Measurements from ENCODE around the gene ST6GALNAC2. TPM values are rescaled to one million over a fixed set of nuclear protein-coding genes. Genes with fewer than 3 reads are reported as not detected.
"Not testable (repeated sequence)": the region's sequence is repeated elsewhere in the genome, so short reads cannot be mapped to it uniquely, and the experiment has no call there.

ST6GALNAC2 gene
- total RNA-seq, 4 donors from 2014 or later, result 58.5 to 128 (median 69.1) TPM

GRCh38 chr17:76524598-76525512 is 60.8 kb downstream of the ST6GALNAC2 start:
- H3K4me1 ChIP-seq, result peaks cover 0 to 54% (median 40%) of the 10 kb centered on the region in 4 donors
- no peaks in the 10 kb centered on the region for H3K9me3 ChIP-seq
- H3K36me3 ChIP-seq, result no peaks in the 10 kb centered on the region
- TF ChIP-seq POLR2A (IDR thresholded peaks at IDR 0.05), result no peak
- TF ChIP-seq EP300 (IDR thresholded peaks at IDR 0.05), result peak in 1 of 2 donors; percentile 12
- no peaks in the 10 kb centered on the region for H3K27me3 ChIP-seq
- H3K27ac ChIP-seq, result peak overlapping the region in 3 of 4 donors; percentile 19 to 62 (median 48)
- no peak for DNase-seq (ENCODE audit: low spot score in 2 of 2)
- WGBS, 2 donors, result 42 to 52% methylated on average over 24 to 25 of the region's 25 CpGs
- no peak overlapping the region for H3K4me3 ChIP-seq

- TF ChIP-seq POLR2A (IDR thresholded peaks at IDR 0.05) (no peak), CTCF (IDR thresholded peaks at IDR 0.05) (peak; percentile 97 to 100 (median 99)), EP300 (IDR thresholded peaks at IDR 0.05) (peak in 1 of 2 donors; percentile 21)
- no peaks in the 10 kb centered on the region for H3K9me3 ChIP-seq
- H3K4me1 ChIP-seq, result peaks cover 0 to 39% (median 26%) of the 10 kb centered on the region in 4 donors
- H3K27ac ChIP-seq, result peak overlapping the region in 1 of 4 donors; percentile 20
- no peak overlapping the region for H3K4me3 ChIP-seq
- no peaks in the 10 kb centered on the region for H3K36me3 ChIP-seq
- no peaks in the 10 kb centered on the region for H3K27me3 ChIP-seq
- WGBS, 2 donors, result 28 to 34% methylated on average over 22 to 35 of the region's 35 CpGs
- DNase-seq (ENCODE audit: low spot score in 2 of 2), result peak in 1 of 2 donors; percentile 63
These were observed 62.3 kb downstream of the ST6GALNAC2 start for GRCh38 chr17:76523084-76524037.

GRCh38 chr17:76521683-76522082 is 64.0 kb downstream of the ST6GALNAC2 start:
- not testable (repeated sequence) for DNase-seq (ENCODE audit: low spot score in 2 of 2); H3K27ac ChIP-seq; H3K36me3 ChIP-seq; H3K4me3 ChIP-seq; H3K9me3 ChIP-seq; H3K27me3 ChIP-seq
- WGBS, 2 donors, result 86 to 92% methylated on average over 10 of the region's 10 CpGs
- peaks cover 0 to 24% (median 12%) of the 10 kb centered on the region in 4 donors for H3K4me1 ChIP-seq

GRCh38 chr17:76521262-76521661 is 64.4 kb downstream of the ST6GALNAC2 start:
- DNase-seq (ENCODE audit: low spot score in 2 of 2), result no peak
- WGBS, 2 donors, result 83 to 85% methylated on average over 7 of the region's 7 CpGs
- Histone ChIP-seq H3K27ac (no peak overlapping the region), H3K4me3 (no peak overlapping the region), H3K4me1 (peaks cover 0 to 24% (median 13%) of the 10 kb centered on the region in 4 donors), H3K36me3 (no peaks in the 10 kb centered on the region), H3K9me3 (no peaks in the 10 kb centered on the region), H3K27me3 (no peaks in the 10 kb centered on the region)
- TF ChIP-seq CTCF (IDR thresholded peaks at IDR 0.05) (no peak), POLR2A (IDR thresholded peaks at IDR 0.05) (no peak), EP300 (IDR thresholded peaks at IDR 0.05) (no peak)

GRCh38 chr17:76519048-76519966 is 66.4 kb downstream of the ST6GALNAC2 start:
- TF ChIP-seq POLR2A (IDR thresholded peaks at IDR 0.05) (no peak), EP300 (IDR thresholded peaks at IDR 0.05) (no peak), CTCF (IDR thresholded peaks at IDR 0.05) (no peak)
- no peaks in the 10 kb centered on the region for H3K36me3 ChIP-seq
- H3K27ac ChIP-seq, result no peak overlapping the region
- no peak overlapping the region for H3K4me3 ChIP-seq
- H3K4me1 ChIP-seq, result peaks cover 0 to 24% (median 6%) of the 10 kb centered on the region in 4 donors
- WGBS, 2 donors, result 60 to 63% methylated on average over 14 to 15 of the region's 15 CpGs
- no peaks in the 10 kb centered on the region for H3K27me3 ChIP-seq
- H3K9me3 ChIP-seq, result no peaks in the 10 kb centered on the region
- no peak for DNase-seq (ENCODE audit: low spot score in 2 of 2)

All from tibial nerve (tissue), 4 donors.